Small intestine (tissue), 7 donors: ENCODE data around the gene LRRC45. TPM values are rescaled to one million over a fixed set of nuclear protein-coding genes. Genes with fewer than 3 reads are reported as not detected.
"Not testable (repeated sequence)": the region's sequence is repeated elsewhere in the genome, so short reads cannot be mapped to it uniquely, and the experiment has no call there.

Source experiments
- DNase-seq, 2 donors: peaks; one replicate each; pipeline versions ENCODE4 v3.0.0 to v3.0.0-alpha.2; 2013
- FAIRE-seq: peaks from 2 replicates; lab custom pipeline; 2012; peaks lifted over from hg19 to GRCh38; lab: Jason Lieb, UNC
- H3K27ac ChIP-seq, 3 donors: one replicate each; pipeline ENCODE4 v1.5.1; 2013; ENCODE audit warnings: low read length in 2 of 3, mild to moderate bottlenecking in 2 of 3, control low read depth in 1 of 3, inconsistent platforms in 1 of 3, low read depth in 1 of 3, moderate library complexity in 1 of 3
- H3K27me3 ChIP-seq, 3 donors: one replicate each; pipeline ENCODE4 v1.6.1; 2013; ENCODE audit warnings: low read length in 3 of 3, inconsistent platforms in 1 of 3; ENCODE audit not compliant: control insufficient read depth in 3 of 3, insufficient read depth in 3 of 3
- H3K36me3 ChIP-seq, 3 donors: one replicate each; pipeline ENCODE4 v1.6.1; 2013; ENCODE audit warnings: low read length in 3 of 3, inconsistent platforms in 1 of 3, low read depth in 1 of 3, mild to moderate bottlenecking in 1 of 3, moderate library complexity in 1 of 3; ENCODE audit not compliant: control insufficient read depth in 3 of 3, insufficient read depth in 2 of 3
- H3K4me1 ChIP-seq, 3 donors: one replicate each; pipeline ENCODE4 v1.6.1; 2013; ENCODE audit warnings: low read length in 2 of 3, inconsistent platforms in 1 of 3, low read depth in 1 of 3, mild to moderate bottlenecking in 1 of 3, moderate library complexity in 1 of 3; ENCODE audit not compliant: control insufficient read depth in 3 of 3, insufficient read depth in 2 of 3
- H3K4me3 ChIP-seq, 3 donors: one replicate each; pipeline ENCODE4 v1.5.1; 2013; ENCODE audit warnings: low read length in 3 of 3, control low read depth in 1 of 3, inconsistent platforms in 1 of 3, low read depth in 1 of 3, mild to moderate bottlenecking in 1 of 3, moderate library complexity in 1 of 3
- H3K9me3 ChIP-seq, 2 donors: one replicate each; pipeline ENCODE4 v1.6.1; 2013; ENCODE audit warnings: low read depth in 1 of 2, low read length in 1 of 2; ENCODE audit not compliant: control insufficient read depth in 2 of 2, insufficient read depth in 1 of 2
- WGBS, 3 donors: extraction: QIAGEN DNeasy Blood & Tissue Kit; methylation state at CpG; one replicate each; pipeline ENCODE4 v1.1.7; 2013; 5-methylcytosine and 5-hydroxymethylcytosine counted together
- polyA plus RNA-seq, 4 donors: library from polyadenylated mRNA; stranded (reverse) in 3 of 4; unstranded in 1 of 4; fragments of 200-250 nt in 3 of 4; fragments of 120-200 nt in 1 of 4; gene quantifications; one replicate each; pipeline versions ENCODE4 v1.2.1 to v1.2.3, GENCODE V29; 2013
- donor health status: healthy with polysubstance abuse.
- donor health status: control.
- donor health status: control.
- donor health status: Bipolar disorder and iron deficiency.
- donor health status: healthy.

The LRRC45 gene
- polyA plus RNA-seq, 4 donors = 10.8 to 26.7 (median 16.4) TPM

DNA sequence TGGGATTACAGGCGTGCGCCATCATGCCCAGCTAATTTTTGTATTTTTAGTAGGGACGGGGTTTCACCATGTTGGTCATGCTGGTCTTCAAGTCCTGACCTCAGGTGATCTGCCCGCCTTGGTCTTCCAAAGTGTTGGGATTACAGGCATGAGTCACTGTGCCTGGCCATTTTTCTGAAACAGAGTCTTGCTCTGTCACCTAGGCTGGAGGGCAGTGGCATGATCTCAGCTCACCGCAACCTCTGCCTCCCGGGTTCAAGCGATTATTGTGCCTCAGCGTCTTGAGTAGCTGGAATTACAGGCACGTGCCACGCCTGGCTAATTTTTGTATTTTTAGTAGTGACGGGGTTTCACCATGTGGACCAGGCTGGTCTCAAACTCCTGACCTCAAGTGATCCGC lies 41.6 kb upstream of the LRRC45 start:
- not testable (repeated sequence) for DNase-seq, H3K4me3 ChIP-seq, FAIRE-seq, H3K27me3 ChIP-seq, H3K9me3 ChIP-seq, H3K27ac ChIP-seq
- Histone ChIP-seq H3K4me1 (peaks cover 0 to 19% (median 3%) of the 10 kb centered on the region in 3 donors), H3K36me3 (peaks cover 4 to 66% (median 4%) of the 10 kb centered on the region in 3 donors)
- 96 to 97% (median 96%) methylated on average over 12 of the region's 12 CpGs for WGBS, 3 donors

GRCh38 chr17:81983011-81983638 lies 40.0 kb upstream of the LRRC45 start:
- H3K4me1 ChIP-seq = peaks cover 0 to 14% (median 3%) of the 10 kb centered on the region in 3 donors
- H3K4me3 ChIP-seq = no peak overlapping the region
- no peak overlapping the region for H3K27ac ChIP-seq
- H3K36me3 ChIP-seq = peaks cover 4 to 77% (median 4%) of the 10 kb centered on the region in 3 donors
- H3K9me3 ChIP-seq = no peaks in the 10 kb centered on the region
- no peaks in the 10 kb centered on the region for H3K27me3 ChIP-seq
- WGBS, 3 donors = 85 to 92% (median 90%) methylated on average over 35 of the region's 35 CpGs
- no peak for DNase-seq
- FAIRE-seq = no peak

GRCh38 chr17:81983639-81984373 lies 39.3 kb upstream of the LRRC45 start:
- WGBS, 3 donors = 94 to 96% (median 95%) methylated on average over 26 of the region's 26 CpGs
- H3K36me3 ChIP-seq = peaks cover 4 to 83% (median 4%) of the 10 kb centered on the region in 3 donors
- no peak overlapping the region for H3K27ac ChIP-seq
- FAIRE-seq (no peak), DNase-seq (no peak)
- no peak overlapping the region for H3K4me3 ChIP-seq
- H3K4me1 ChIP-seq = peaks cover 0 to 9% (median under 1%) of the 10 kb centered on the region in 3 donors
- no peaks in the 10 kb centered on the region for H3K27me3 ChIP-seq
- H3K9me3 ChIP-seq = no peaks in the 10 kb centered on the region

GRCh38 chr17:81984773-81985410 lies 38.2 kb upstream of the LRRC45 start:
- H3K36me3 ChIP-seq = peaks cover 4 to 81% (median 4%) of the 10 kb centered on the region in 3 donors
- H3K9me3 ChIP-seq = no peaks in the 10 kb centered on the region
- DNase-seq (no peak), FAIRE-seq (no peak)
- WGBS, 3 donors = 78 to 95% (median 89%) methylated on average over 14 to 21 of the region's 21 CpGs
- H3K4me3 ChIP-seq = no peak overlapping the region
- H3K27ac ChIP-seq = no peak overlapping the region
- H3K4me1 ChIP-seq = no peaks in the 10 kb centered on the region
- H3K27me3 ChIP-seq = no peaks in the 10 kb centered on the region

- WGBS, 3 donors = 96 to 99% (median 97%) methylated on average over 26 of the region's 26 CpGs
- no peak for FAIRE-seq
- H3K9me3 ChIP-seq = peaks cover 0 to 5% of the 10 kb centered on the region in 2 donors
- no peaks in the 10 kb centered on the region for H3K27me3 ChIP-seq
- no peak overlapping the region for H3K4me3 ChIP-seq
- DNase-seq = no peak
- H3K27ac ChIP-seq = no peak overlapping the region
- peaks cover 4 to 80% (median 4%) of the 10 kb centered on the region in 3 donors for H3K36me3 ChIP-seq
- H3K4me1 ChIP-seq = peaks cover 0 to 8% (median 4%) of the 10 kb centered on the region in 3 donors
Observed at GRCh38 chr17:81986606-81987005, 36.5 kb upstream of the LRRC45 start.

- peaks cover 4 to 77% (median 4%) of the 10 kb centered on the region in 3 donors for H3K36me3 ChIP-seq
- FAIRE-seq = no peak
- WGBS, 3 donors = 87 to 89% (median 89%) methylated on average over 24 to 26 of the region's 26 CpGs
Observed at GRCh38 chr17:81987161-81987770, 35.8 kb upstream of the LRRC45 start.

DNA sequence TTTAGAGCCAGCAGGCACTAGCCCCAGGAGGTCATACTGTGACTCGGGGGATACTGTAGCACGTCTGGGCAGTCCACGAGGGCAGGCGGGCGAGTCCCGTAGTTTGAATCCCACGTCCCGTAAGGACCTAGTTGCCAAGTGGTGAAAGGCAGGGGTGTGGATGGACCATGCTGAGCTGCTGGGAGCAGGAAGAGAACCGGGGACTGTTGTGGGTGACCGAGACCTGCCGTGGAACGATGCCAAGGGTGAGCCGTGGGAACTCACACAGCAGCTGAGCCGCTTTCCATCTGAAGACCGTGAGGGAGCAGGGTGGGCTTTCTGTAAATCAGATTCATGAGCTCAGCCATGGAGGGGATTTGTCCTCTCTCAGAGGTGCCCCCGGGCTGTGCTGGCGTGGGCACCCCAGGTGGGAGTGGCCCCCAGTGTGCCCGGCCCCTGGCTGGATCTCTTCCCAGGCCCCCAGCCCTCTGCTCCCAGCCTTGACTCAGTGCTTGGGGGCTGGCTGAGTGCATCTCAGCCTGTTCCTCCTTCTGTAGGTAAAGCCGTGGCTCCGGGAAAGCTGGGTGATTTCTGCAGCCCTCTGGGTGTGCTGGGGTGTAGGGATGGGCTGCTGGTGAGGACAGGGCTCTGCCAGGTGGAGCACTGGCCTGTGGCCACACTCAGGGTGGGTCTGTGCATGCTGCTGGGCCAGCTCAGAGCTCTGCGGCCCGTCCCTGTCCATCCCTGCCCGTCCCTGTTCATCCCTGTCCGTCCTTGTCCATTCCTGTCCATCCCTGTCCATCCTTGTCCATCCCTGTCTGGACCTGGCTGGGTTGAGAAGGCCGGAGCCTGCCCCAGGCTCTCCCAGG lies 32.0 kb upstream of the LRRC45 start:
- Histone ChIP-seq H3K36me3 (peaks cover 0 to 74% (median 0%) of the 10 kb centered on the region in 3 donors), H3K27me3 (no peaks in the 10 kb centered on the region), H3K27ac (peak overlapping the region; percentile 26 to 86 (median 38)), H3K4me3 (no peak overlapping the region), H3K9me3 (peaks cover 0 to 5% of the 10 kb centered on the region in 2 donors), H3K4me1 (peaks cover 0 to 20% (median 4%) of the 10 kb centered on the region in 3 donors)
- DNase-seq (no peak), FAIRE-seq (no peak)
- 31 to 70% (median 51%) methylated on average over 25 of the region's 25 CpGs for WGBS, 3 donors

More at GRCh38 chr17:81987161-81987770, 35.8 kb upstream of the LRRC45 start:
- DNase-seq = no peak
- Histone ChIP-seq H3K27ac (no peak overlapping the region), H3K9me3 (peaks cover 0 to 5% of the 10 kb centered on the region in 2 donors), H3K4me1 (peaks cover 0 to 14% (median 4%) of the 10 kb centered on the region in 3 donors), H3K27me3 (no peaks in the 10 kb centered on the region), H3K4me3 (no peak overlapping the region)
